Neuron (in vitro differentiated cells): ENCODE measurements around the gene EFHD1.
"Not testable (repeated sequence)": the region's sequence is repeated elsewhere in the genome, so short reads cannot be mapped to it uniquely, and the experiment has no call there.

Source experiments
- H2AFZ ChIP-seq: one replicate; pipeline ENCODE4 v1.6.1; 2013; ENCODE audit warnings: low read depth, mild to moderate bottlenecking, inconsistent platforms, low read length, moderate library complexity
- H3K27me3 ChIP-seq: one replicate; pipeline ENCODE4 v1.6.1; 2013; ENCODE audit warnings: low read length; ENCODE audit not compliant: insufficient read depth
- H3K36me3 ChIP-seq: one replicate; pipeline ENCODE4 v1.6.1; 2013; ENCODE audit warnings: low read length; ENCODE audit not compliant: insufficient read depth
- H3K4me1 ChIP-seq: one replicate; pipeline ENCODE4 v1.6.1; 2013; ENCODE audit warnings: low read length; ENCODE audit not compliant: insufficient read depth
- H3K4me3 ChIP-seq: 2 replicates; pipeline ENCODE4 v1.5.1; 2013; ENCODE audit warnings: mild to moderate bottlenecking, low read length, moderate library complexity
- H3K9me3 ChIP-seq: one replicate; pipeline ENCODE4 v1.6.1; 2013; ENCODE audit warnings: low read length

Gene EFHD1

DNA sequence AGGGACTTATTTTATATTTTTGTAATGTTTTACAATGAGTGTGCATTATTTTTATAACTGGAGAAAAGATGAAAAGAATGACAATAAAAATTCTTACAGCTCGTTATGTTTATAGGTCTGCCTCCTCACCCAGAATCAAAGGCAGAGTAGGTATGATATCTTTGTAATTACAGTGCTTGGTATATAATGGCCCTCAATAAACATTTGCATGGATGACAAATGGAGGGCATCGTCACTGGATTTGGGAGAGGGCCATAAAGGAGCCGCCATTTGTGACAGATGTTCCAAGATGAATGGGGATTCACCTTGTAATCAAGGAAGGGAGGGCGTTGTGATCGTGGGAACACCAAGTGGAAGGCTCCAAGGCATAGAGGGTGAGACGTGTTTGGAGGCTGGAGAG, 41.1 kb downstream of the EFHD1 start:
- H3K4me1 ChIP-seq = no peaks in the 10 kb centered on the region
- no peaks in the 10 kb centered on the region for H3K27me3 ChIP-seq
- no peak overlapping the region for H3K4me3 ChIP-seq

DNA sequence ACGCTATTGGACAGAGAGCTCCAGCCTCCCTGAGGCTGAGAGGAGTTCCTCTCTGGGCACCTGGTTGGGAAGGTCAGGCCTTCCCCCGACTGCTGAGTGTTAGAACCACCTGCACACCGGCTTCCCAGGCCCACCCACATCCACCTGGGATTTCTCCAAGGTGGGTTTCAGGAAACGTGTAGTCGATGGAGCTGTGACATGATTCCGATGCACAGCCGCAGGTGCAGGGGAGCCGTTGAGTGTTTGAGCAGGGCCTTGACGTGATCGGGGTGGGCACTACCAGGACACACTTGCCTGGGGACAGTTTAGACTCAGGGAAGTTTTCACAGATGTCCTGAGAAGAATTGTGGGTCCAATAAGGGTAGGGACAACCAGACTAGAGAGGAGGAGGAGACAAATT, 42.0 kb downstream of the EFHD1 start:
- Histone ChIP-seq H3K4me1 (no peaks in the 10 kb centered on the region), H3K27me3 (no peaks in the 10 kb centered on the region), H2AFZ (no peak overlapping the region), H3K36me3 (no peaks in the 10 kb centered on the region), H3K4me3 (no peak overlapping the region), H3K9me3 (no peaks in the 10 kb centered on the region)

More for the DNA sequence above, 41.1 kb downstream of the EFHD1 start:
- H3K9me3 ChIP-seq = no peaks in the 10 kb centered on the region
- H3K36me3 ChIP-seq = no peaks in the 10 kb centered on the region
- H2AFZ ChIP-seq = no peak overlapping the region

DNA sequence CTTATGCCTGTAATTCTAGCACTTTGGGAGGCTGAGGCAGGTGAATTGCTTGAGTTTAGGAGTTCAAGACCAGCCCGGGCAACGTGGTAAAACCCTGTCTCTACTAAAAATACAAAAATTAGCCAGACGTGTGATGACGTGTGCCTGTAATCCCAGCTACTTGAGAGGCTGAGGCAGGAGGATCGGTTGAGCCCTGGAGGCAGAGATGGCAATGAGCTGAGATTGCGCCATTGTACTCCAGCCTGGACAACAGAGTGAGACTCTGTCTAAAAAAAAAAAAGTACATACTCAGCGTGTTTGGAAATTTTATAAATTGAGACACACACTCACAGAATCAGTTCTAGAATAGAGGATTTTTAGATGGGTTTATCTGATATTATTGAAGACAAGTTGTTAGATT, 46.6 kb downstream of the EFHD1 start:
- H3K4me1 ChIP-seq = no peaks in the 10 kb centered on the region
- H3K4me3 ChIP-seq = no peak overlapping the region
- no peaks in the 10 kb centered on the region for H3K36me3 ChIP-seq
- H3K9me3 ChIP-seq = no peaks in the 10 kb centered on the region
- H3K27me3 ChIP-seq = no peaks in the 10 kb centered on the region
- no peak overlapping the region for H2AFZ ChIP-seq

- no peaks in the 10 kb centered on the region for H3K4me1 ChIP-seq
- no peaks in the 10 kb centered on the region for H3K9me3 ChIP-seq
- H2AFZ ChIP-seq = no peak overlapping the region
- no peaks in the 10 kb centered on the region for H3K27me3 ChIP-seq
- no peak overlapping the region for H3K4me3 ChIP-seq
- H3K36me3 ChIP-seq = no peaks in the 10 kb centered on the region
Measured at GRCh38 chr2:232681527-232681926, 48.1 kb downstream of the EFHD1 start.

DNA sequence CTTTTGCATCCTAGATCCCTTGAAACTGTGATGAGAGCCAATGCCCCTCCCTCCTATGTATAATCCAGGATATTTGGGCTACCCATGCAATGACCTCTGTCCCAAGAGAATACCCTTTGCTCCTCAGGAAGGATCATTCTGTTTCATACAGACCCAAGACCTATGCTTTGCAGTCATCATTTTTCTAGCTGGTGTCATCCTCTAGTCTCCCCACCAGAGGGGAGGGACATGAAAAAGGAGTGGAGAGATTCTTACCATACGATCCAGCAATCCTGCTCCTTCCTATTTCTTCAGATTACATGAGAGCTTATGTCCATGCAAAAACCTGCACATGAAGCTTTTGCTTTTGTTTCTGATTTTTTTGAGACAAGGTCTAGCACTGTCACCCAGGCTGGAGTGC, 50.0 kb downstream of the EFHD1 start:
- Histone ChIP-seq H3K27me3 (no peaks in the 10 kb centered on the region), H3K9me3 (no peaks in the 10 kb centered on the region), H3K36me3 (no peaks in the 10 kb centered on the region), H3K4me3 (no peak overlapping the region), H3K4me1 (no peaks in the 10 kb centered on the region), H2AFZ (no peak overlapping the region)

DNA sequence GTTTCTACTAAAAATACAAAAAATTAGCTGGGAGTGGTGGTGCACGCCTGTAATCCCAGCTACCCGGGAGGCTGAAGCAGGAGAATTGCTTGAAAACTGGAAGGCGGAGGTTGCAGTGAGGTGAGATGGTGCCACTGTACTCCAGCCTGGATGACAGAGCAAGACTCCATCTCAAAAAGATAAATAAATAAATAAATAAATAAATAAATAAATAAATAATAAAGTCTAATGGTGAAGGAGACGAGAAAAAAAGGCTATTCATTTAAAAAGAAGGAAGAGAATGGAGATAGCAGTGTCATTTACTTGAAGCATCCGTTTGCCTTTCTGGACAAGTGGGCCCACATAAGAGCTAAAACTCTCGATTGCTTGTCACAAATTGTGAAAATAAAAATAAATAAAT, 52.0 kb downstream of the EFHD1 start:
- H3K9me3 ChIP-seq, H2AFZ ChIP-seq, H3K36me3 ChIP-seq, H3K4me3 ChIP-seq, H3K27me3 ChIP-seq, H3K4me1 ChIP-seq: not testable (repeated sequence)

DNA sequence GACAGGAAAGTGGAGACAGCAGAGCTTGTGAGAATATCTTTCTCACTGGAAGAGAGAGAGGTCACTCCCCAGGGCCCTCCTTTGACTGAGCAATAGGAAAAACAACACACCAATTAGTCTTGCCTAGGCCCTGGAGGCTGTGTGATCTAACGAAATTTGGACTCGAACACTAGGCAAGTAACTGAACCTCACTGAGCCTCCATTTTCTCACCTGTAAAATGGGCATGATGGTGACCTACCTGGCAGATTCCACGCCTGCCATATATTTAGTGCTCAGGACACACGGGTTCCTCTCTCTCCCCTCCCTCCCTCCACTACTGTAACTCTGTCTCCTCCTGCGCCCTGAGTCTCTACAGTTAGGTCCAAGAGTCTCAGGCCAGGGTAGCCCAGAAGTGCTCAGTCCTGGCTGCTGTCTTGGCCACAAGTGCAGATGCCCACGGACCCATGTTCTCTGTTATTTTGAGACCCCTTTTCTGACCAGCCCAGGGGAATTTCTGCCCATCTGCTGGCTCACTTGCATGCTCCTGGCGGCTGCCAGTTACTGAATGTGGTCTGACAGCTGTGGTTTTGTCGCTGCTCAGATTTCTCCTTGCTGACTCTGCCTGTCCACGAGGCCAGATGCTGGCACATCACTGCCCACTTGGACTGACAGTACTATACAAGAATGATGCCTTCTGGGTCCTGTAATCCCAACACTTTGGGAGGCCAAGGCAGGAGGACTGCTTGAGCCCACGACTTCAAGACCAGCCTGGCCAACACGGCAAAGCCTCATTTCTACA, 54.2 kb downstream of the EFHD1 start:
- H3K4me1 ChIP-seq = no peaks in the 10 kb centered on the region
- peaks cover 3% of the 10 kb centered on the region for H3K9me3 ChIP-seq
- no peaks in the 10 kb centered on the region for H3K36me3 ChIP-seq
- H2AFZ ChIP-seq = no peak overlapping the region
- no peak overlapping the region for H3K4me3 ChIP-seq
- H3K27me3 ChIP-seq = no peaks in the 10 kb centered on the region

DNA sequence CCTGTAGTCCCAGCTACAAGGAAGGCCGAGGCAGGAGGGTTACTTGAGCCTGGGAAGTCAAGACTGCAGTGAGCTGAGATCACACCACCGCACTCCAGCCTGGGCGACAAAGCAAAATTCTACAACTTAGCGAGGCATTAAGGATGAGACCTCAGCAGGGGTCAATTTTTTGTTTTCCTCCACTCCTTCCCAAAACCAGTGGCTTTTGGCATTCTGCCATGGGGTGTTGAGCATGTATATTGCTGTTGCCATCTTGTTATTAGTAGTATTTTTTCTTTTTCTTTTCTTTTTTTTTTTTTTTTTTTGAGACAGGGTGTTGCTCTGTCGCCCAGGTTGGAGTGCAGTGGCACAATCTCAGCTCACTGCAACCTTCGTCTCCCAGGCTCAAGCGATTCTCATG, 54.8 kb downstream of the EFHD1 start:
- Histone ChIP-seq H3K4me1 (no peaks in the 10 kb centered on the region), H3K36me3 (no peaks in the 10 kb centered on the region), H3K4me3 (no peak overlapping the region), H3K9me3 (peaks cover 3% of the 10 kb centered on the region), H2AFZ (no peak overlapping the region), H3K27me3 (no peaks in the 10 kb centered on the region)

DNA sequence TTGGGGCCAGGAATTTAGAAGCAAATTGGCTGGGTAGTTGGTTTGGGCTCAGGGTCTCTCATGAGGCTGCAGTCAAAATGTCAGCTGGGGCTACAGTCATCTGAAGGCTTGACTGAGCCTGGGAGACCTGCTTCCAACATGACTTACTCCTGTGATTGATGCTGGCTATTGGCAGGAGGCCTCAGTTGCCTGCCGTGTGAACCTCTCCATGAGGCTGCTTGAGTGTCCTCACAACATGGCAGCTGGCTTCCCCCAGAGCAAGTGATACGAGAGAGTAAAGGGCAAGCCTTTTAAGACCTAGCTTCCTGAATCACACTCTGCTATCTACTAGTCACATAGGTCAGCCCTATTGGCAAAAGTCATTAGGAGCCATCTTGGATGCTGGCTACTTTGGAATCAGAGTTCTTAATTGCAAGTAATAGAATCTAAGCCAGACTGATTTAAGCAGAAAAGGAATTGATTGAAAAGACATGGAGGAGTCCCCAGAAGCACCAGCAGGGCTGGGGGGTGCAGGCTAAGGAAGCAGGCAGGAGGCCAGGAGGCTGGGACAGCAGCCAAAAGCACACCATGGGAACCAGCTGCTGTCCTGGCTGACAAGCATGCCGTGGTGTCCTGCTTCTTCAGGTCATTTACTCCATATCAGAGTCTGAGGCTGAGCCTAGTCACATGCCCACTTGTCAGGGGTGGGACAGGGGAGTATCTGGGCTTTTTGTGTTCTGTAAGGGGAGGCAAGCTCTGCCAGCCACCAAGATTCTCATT, 55.9 kb downstream of the EFHD1 start:
- Histone ChIP-seq H3K27me3 (no peaks in the 10 kb centered on the region), H2AFZ (no peak overlapping the region), H3K4me3 (no peak overlapping the region), H3K4me1 (no peaks in the 10 kb centered on the region), H3K9me3 (peaks cover 3% of the 10 kb centered on the region), H3K36me3 (no peaks in the 10 kb centered on the region)

DNA sequence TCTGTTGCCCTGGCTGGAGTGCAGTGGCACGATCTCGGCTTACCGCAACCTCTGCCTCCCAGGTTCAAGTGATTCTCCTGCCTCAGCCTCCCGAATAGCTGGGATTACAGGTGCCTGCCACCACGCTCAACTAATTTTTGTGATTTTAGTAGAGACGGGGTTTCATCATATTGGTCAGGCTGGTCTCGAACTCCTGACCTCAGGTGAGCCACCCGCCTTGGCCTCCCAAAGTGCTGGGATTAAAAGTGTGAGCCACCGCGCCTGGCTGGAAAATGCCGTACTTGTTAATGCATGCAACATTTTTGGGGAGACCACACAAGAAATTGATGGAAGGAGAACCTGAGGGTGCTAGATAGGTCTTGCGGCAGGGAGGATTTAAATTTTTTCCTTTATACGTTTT, 57.7 kb downstream of the EFHD1 start:
- not testable (repeated sequence) for H3K9me3 ChIP-seq, H3K36me3 ChIP-seq, H3K27me3 ChIP-seq, H2AFZ ChIP-seq, H3K4me3 ChIP-seq, H3K4me1 ChIP-seq

GRCh38 chr2:232693344-232693743, 59.9 kb downstream of the EFHD1 start:
- Histone ChIP-seq H3K4me1 (peaks cover 6% of the 10 kb centered on the region), H3K4me3 (no peak overlapping the region), H3K9me3 (peaks cover 3% of the 10 kb centered on the region), H2AFZ (no peak overlapping the region), H3K27me3 (no peaks in the 10 kb centered on the region), H3K36me3 (no peaks in the 10 kb centered on the region)

DNA sequence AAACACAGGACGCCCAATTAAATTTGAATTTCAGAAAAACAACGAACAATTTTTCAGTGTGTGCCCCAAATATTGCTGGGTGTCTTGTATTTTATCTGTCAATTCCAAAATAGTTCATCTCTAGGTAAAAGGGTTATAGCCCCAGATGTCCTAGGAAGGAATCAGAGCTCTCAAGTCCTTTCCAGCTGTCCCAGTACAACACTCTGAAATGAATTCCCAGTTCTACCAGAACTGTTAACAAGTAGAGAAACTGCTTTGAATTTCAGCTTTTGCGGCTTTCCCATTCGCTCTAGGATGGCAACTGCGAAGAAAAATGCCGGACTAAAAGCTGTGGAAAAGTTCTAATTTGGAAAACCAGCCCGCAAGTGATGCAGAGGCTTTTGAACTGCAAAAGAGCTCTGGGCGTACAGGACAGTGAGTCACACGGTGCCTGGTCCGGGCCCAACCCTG, 63.2 kb downstream of the EFHD1 start:
- Histone ChIP-seq H3K27me3 (no peaks in the 10 kb centered on the region), H3K4me3 (peak overlapping the region; percentile 17), H3K4me1 (peaks cover 25% of the 10 kb centered on the region), H3K9me3 (no peaks in the 10 kb centered on the region), H2AFZ (peak overlapping the region; percentile 93), H3K36me3 (peaks cover 6% of the 10 kb centered on the region)

- Histone ChIP-seq H2AFZ (peak within 1 kb of the TSS; percentile 93), H3K4me1 (peaks cover 25% of the 10 kb centered on the region), H3K27me3 (no peaks in the 10 kb centered on the region), H3K36me3 (peaks cover 7% of the 10 kb centered on the region), H3K4me3 (peak within 1 kb of the TSS; percentile 96), H3K9me3 (no peaks in the 10 kb centered on the region)
Measured at GRCh38 chr2:232697059-232697806, 63.8 kb downstream of the EFHD1 start, which contains the start of gene GIGYF2. TSS of gene GIGYF2 (plus strand) at chr2:232697331. CDS start at chr2:232735198, 37,867 bp downstream.
